ENCODE data around the gene MCU.

DNA sequence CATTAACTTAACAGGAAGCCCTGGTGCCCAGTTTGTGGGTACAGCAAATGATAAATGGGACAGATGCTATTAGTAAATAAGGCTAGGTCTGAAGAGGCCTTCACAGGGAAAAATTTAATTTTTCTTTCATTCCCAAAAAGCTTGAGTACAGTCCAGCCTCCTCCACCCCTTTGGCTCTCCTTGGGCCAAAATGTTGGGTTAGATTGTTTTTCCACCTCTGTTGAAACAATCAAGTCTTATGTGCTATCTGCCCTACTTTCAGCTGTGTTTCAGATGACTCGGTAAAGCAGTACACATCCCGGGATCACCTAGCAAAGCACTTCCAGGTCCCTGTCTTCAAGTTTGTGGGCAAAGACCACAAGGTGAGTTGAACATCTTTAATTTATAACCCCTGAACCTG lies 238.3 kb downstream of the MCU start:
- TF ChIP-seq, protein P1, sequence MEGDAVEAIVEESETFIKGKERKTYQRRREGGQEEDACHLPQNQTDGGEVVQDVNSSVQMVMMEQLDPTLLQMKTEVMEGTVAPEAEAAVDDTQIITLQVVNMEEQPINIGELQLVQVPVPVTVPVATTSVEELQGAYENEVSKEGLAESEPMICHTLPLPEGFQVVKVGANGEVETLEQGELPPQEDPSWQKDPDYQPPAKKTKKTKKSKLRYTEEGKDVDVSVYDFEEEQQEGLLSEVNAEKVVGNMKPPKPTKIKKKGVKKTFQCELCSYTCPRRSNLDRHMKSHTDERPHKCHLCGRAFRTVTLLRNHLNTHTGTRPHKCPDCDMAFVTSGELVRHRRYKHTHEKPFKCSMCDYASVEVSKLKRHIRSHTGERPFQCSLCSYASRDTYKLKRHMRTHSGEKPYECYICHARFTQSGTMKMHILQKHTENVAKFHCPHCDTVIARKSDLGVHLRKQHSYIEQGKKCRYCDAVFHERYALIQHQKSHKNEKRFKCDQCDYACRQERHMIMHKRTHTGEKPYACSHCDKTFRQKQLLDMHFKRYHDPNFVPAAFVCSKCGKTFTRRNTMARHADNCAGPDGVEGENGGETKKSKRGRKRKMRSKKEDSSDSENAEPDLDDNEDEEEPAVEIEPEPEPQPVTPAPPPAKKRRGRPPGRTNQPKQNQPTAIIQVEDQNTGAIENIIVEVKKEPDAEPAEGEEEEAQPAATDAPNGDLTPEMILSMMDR (IDR thresholded peaks at IDR 0.05 in 2 of 3, conservative IDR thresholded peaks at IDR 0.05 in 1 of 3; ENCODE audit: control insufficient read depth in 2 of 3, extremely low read depth in 1 of 3, insufficient read depth in 1 of 3, low read depth in 3 of 3, low read length in 3 of 3) = no peak
- TF ChIP-seq YY1 (IDR thresholded peaks at IDR 0.05; ENCODE audit: low read depth, low read length) = no peak
- TF ChIP-seq ETV6 (conservative IDR thresholded peaks at IDR 0.05 in 1 of 2, IDR thresholded peaks at IDR 0.05 in 1 of 2; ENCODE audit: borderline replicate concordance in 1 of 2, low read depth in 1 of 2) = no peak
- no peak for TF ChIP-seq NRF1 (conservative IDR thresholded peaks at IDR 0.05; ENCODE audit: low read depth, low read length)
- no peak for TF ChIP-seq SREBF2 (IDR thresholded peaks at IDR 0.05; ENCODE audit: low read length)
- no peak for TF ChIP-seq EP300 (IDR thresholded peaks at IDR 0.05; ENCODE audit: borderline replicate concordance in 1 of 2, control insufficient read depth in 1 of 2, low read depth in 2 of 2, low read length in 2 of 2)
- no peak for TF ChIP-seq KDM1A (IDR thresholded peaks at IDR 0.05; ENCODE audit: borderline replicate concordance)
- no peak for TF ChIP-seq FOS (IDR thresholded peaks at IDR 0.05; ENCODE audit: borderline replicate concordance, extremely low read depth, insufficient read length)
- no peak for TF ChIP-seq SPI1 (IDR thresholded peaks at IDR 0.05; ENCODE audit: borderline replicate concordance, insufficient read depth, low read depth, low read length)
- no peak for TF ChIP-seq ZNF384 (IDR thresholded peaks at IDR 0.05; ENCODE audit: borderline replicate concordance, low read depth, low read length)
- TF ChIP-seq SP1 (IDR thresholded peaks at IDR 0.05; ENCODE audit: low read depth, low read length) = no peak
- no peak for TF ChIP-seq SMC3 (IDR thresholded peaks at IDR 0.05; ENCODE audit: borderline replicate concordance, low read length)
- no peak for TF ChIP-seq PAX8 (IDR thresholded peaks at IDR 0.05)
- TF ChIP-seq, protein P2, sequence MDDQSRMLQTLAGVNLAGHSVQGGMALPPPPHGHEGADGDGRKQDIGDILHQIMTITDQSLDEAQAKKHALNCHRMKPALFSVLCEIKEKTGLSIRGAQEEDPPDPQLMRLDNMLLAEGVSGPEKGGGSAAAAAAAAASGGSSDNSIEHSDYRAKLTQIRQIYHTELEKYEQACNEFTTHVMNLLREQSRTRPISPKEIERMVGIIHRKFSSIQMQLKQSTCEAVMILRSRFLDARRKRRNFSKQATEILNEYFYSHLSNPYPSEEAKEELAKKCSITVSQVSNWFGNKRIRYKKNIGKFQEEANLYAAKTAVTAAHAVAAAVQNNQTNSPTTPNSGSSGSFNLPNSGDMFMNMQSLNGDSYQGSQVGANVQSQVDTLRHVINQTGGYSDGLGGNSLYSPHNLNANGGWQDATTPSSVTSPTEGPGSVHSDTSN (IDR thresholded peaks at IDR 0.05; ENCODE audit: insufficient replicate concordance, low read depth, low read length) = no peak

Data from GM12878 (cell line).